ENCODE data around the gene RYR1.
"Not testable (repeated sequence)": the region's sequence is repeated elsewhere in the genome, so short reads cannot be mapped to it uniquely, and the experiment has no call there.

RYR1 gene

DNA sequence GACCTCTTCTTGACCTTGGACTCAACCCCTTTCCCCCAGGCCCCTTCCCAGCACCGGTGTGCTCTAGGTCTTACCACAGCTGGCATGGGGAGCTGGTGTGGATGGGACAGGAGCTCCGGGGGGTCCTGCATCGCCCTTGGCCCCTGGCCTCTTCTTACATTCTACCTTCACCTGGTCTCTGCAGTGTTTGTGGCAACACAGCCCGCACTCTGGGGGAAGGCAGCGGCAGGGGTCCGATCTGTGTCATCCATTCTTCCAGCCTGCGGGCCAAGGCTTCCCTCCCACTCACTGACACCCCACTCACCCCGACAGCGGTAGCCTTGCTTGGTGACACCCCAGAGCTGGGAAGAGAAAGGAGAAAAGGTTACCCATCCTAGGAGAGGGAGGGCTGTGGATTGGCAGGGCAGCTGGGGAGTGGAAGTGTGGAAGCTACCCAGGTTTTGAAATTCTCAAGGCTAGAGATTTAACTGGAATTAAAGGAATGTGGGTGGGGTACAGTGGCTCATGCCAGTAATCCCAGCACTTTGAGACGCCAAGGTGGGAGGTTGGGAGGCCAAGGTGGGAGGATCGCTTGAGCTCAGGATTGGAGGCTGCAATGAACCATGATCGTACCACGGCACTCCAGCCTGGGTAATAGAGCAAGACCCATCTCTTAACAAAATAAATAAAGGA is 22.3 kb upstream of the RYR1 start:
- no peaks in the 10 kb centered on the region for H3K9me3 ChIP-seq
- no peak for TF ChIP-seq CTCF (IDR thresholded peaks at IDR 0.05)
- H3K27me3 ChIP-seq: no peaks in the 10 kb centered on the region
- H3K27ac ChIP-seq: peak overlapping the region; percentile 54
- H3K4me1 ChIP-seq (ENCODE audit: control insufficient read depth in 1 of 2, insufficient read depth in 1 of 2, low read depth in 1 of 2, low read length in 1 of 2): peaks cover 11 to 13% of the 10 kb centered on the region in 2 experiments
- H3K4me3 ChIP-seq (ENCODE audit: low read depth in 1 of 2, low read length in 1 of 2): no peak overlapping the region
- H3K36me3 ChIP-seq: peaks cover 100% of the 10 kb centered on the region

GRCh38 chr19:38411898-38412297 is 21.6 kb upstream of the RYR1 start:
- H3K27me3 ChIP-seq; H3K9me3 ChIP-seq; H3K4me3 ChIP-seq (ENCODE audit: low read depth in 1 of 2, low read length in 1 of 2): not testable (repeated sequence)
- Histone ChIP-seq H3K4me1 (ENCODE audit: control insufficient read depth in 1 of 2, insufficient read depth in 1 of 2, low read depth in 1 of 2, low read length in 1 of 2) (peaks cover 14 to 17% of the 10 kb centered on the region in 2 experiments), H3K27ac (peak overlapping the region; percentile 27), H3K36me3 (peaks cover 100% of the 10 kb centered on the region)

GRCh38 chr19:38412491-38412890 is 21.0 kb upstream of the RYR1 start:
- Histone ChIP-seq H3K4me1 (ENCODE audit: control insufficient read depth in 1 of 2, insufficient read depth in 1 of 2, low read depth in 1 of 2, low read length in 1 of 2) (peaks cover 20 to 23% of the 10 kb centered on the region in 2 experiments), H3K36me3 (peaks cover 100% of the 10 kb centered on the region), H3K4me3 (ENCODE audit: low read depth in 1 of 2, low read length in 1 of 2) (no peak overlapping the region), H3K27me3 (no peaks in the 10 kb centered on the region), H3K9me3 (no peaks in the 10 kb centered on the region), H3K27ac (peak overlapping the region; percentile 27)
- TF ChIP-seq CTCF (IDR thresholded peaks at IDR 0.05): no peak

DNA sequence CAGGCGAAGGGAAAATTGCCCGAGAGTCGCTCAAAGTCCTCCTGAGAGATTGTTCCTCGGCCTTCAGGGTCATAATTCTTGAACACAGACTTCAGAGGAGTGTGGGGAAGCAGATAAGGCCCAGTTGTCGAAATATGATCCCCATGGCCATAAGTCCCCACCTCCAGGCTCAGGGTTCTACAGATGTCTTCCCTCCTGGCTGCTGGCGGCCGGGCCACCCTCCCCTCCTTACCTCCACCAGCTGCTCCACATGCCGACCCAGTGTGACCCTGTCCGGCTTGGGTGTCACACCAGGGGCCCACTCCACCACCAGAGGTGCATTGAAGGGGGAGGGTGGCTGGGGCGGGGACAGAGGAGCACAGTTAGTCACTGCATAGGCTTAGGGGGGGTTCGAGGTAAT is 20.5 kb upstream of the RYR1 start:
- H3K36me3 ChIP-seq: peaks cover 95% of the 10 kb centered on the region
- peak overlapping the region; percentile 27 for H3K27ac ChIP-seq

DNA sequence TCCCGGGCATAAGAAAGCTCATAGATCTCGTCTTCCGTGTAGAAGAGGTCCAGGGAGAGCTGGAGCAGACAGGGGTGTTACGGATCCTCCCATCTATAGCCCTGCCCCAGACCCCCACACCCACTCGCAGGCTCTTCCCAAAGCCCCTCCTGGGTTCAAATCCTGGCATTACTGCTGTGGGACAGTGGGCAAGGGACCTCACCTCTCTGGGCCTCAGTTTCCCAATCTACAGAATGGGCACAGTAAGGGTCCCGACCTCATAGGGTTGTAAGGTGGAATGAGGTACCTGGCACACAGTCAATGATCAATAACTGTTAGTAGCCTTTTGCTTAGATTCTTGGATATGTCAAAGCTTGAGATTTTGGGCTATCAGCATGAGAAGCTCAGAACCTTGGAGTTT is 20.1 kb upstream of the RYR1 start:
- Histone ChIP-seq H3K4me1 (ENCODE audit: control insufficient read depth in 1 of 2, insufficient read depth in 1 of 2, low read depth in 1 of 2, low read length in 1 of 2) (peaks cover 26 to 30% of the 10 kb centered on the region in 2 experiments), H3K9me3 (no peaks in the 10 kb centered on the region), H3K27me3 (no peaks in the 10 kb centered on the region), H3K27ac (peak overlapping the region; percentile 27), H3K36me3 (peaks cover 95% of the 10 kb centered on the region), H3K4me3 (ENCODE audit: low read depth in 1 of 2, low read length in 1 of 2) (no peak overlapping the region)
- TF ChIP-seq CTCF (IDR thresholded peaks at IDR 0.05): no peak

More for the DNA sequence above, 20.5 kb upstream of the RYR1 start:
- no peaks in the 10 kb centered on the region for H3K27me3 ChIP-seq
- H3K4me1 ChIP-seq (ENCODE audit: control insufficient read depth in 1 of 2, insufficient read depth in 1 of 2, low read depth in 1 of 2, low read length in 1 of 2): peaks cover 22 to 26% of the 10 kb centered on the region in 2 experiments
- TF ChIP-seq CTCF (IDR thresholded peaks at IDR 0.05): no peak
- H3K4me3 ChIP-seq (ENCODE audit: low read depth in 1 of 2, low read length in 1 of 2): no peak overlapping the region
- H3K9me3 ChIP-seq: no peaks in the 10 kb centered on the region

- no peak for TF ChIP-seq CTCF (IDR thresholded peaks at IDR 0.05)
- no peaks in the 10 kb centered on the region for H3K27me3 ChIP-seq
- H3K4me3 ChIP-seq (ENCODE audit: low read depth in 1 of 2, low read length in 1 of 2): peak overlapping the region; percentile 59 to 62
- peak overlapping the region; percentile 93 for H3K27ac ChIP-seq
- no peaks in the 10 kb centered on the region for H3K9me3 ChIP-seq
- H3K36me3 ChIP-seq: peaks cover 95% of the 10 kb centered on the region
- H3K4me1 ChIP-seq (ENCODE audit: control insufficient read depth in 1 of 2, insufficient read depth in 1 of 2, low read depth in 1 of 2, low read length in 1 of 2): peaks cover 38 to 47% of the 10 kb centered on the region in 2 experiments
These were observed 16.3 kb upstream of the RYR1 start for GRCh38 chr19:38417146-38417543.

Measured in neutrophil (primary cell).